GF-D8 (cell line): ENCODE data around the gene MLXIP.

Source experiments
- DNase-seq: peaks from one replicate; lab custom pipeline; 2025; lab: John Stamatoyannopoulos, UW

The MLXIP gene

GRCh38 chr12:122126342-122126635, 47.7 kb downstream of the MLXIP start:
- DNase-seq = no peak

- DNase-seq = no peak
These were observed 48.4 kb downstream of the MLXIP start for GRCh38 chr12:122126713-122127597.

GRCh38 chr12:122127839-122128238, 49.3 kb downstream of the MLXIP start:
- DNase-seq = no peak

- DNase-seq = no peak
These were observed 49.9 kb downstream of the MLXIP start for GRCh38 chr12:122128481-122128880.

- DNase-seq = no peak
These were observed 50.6 kb downstream of the MLXIP start for GRCh38 chr12:122129131-122129530.

- DNase-seq = no peak
These were observed 51.6 kb downstream of the MLXIP start for GRCh38 chr12:122130150-122130549.

- DNase-seq = no peak
These were observed 54.8 kb downstream of the MLXIP start for GRCh38 chr12:122133192-122133950.

- no peak for DNase-seq
These were observed 57.0 kb downstream of the MLXIP start for GRCh38 chr12:122135437-122136031.

GRCh38 chr12:122137229-122137628, 58.7 kb downstream of the MLXIP start:
- no peak for DNase-seq

GRCh38 chr12:122137681-122138080, 59.1 kb downstream of the MLXIP start:
- DNase-seq = no peak

GRCh38 chr12:122138181-122138580, 59.6 kb downstream of the MLXIP start:
- DNase-seq = no peak

GRCh38 chr12:122138616-122139015, 60.1 kb downstream of the MLXIP start:
- DNase-seq = no peak

- DNase-seq = no peak
These were observed 60.7 kb downstream of the MLXIP start for GRCh38 chr12:122139266-122139665.

GRCh38 chr12:122139941-122140340, 61.4 kb downstream of the MLXIP start:
- DNase-seq = no peak

GRCh38 chr12:122140467-122141257, 62.1 kb downstream of the MLXIP start:
- DNase-seq = no peak

- no peak for DNase-seq
These were observed 63.6 kb downstream of the MLXIP start for GRCh38 chr12:122141911-122142725.

- no peak for DNase-seq
These were observed 64.3 kb downstream of the MLXIP start for GRCh38 chr12:122142857-122143256.

- no peak for DNase-seq
These were observed 66.3 kb downstream of the MLXIP start for GRCh38 chr12:122144885-122145284.

- no peak for DNase-seq
These were observed 67.2 kb downstream of the MLXIP start for GRCh38 chr12:122145505-122146330.

- no peak for DNase-seq
These were observed 69.1 kb downstream of the MLXIP start for GRCh38 chr12:122147514-122148290.
